Astrocyte of the cerebellum (primary cell): ENCODE data around the gene GTF3C4.

Source experiments
- DNase-seq: peaks from one replicate; pipeline ENCODE4 v3.0.0-alpha.2; 2011; ENCODE audit warnings: low read depth
- H3K4me3 ChIP-seq: 2 replicates; pipeline ENCODE4 v1.5.1; 2011; ENCODE audit warnings: mild to moderate bottlenecking, low read depth, low read length, moderate library complexity
- in situ Hi-C: cut with HindIII; loops from 2 replicates; pipeline ENCODE4 v1.10.0; 2017; ENCODE audit warnings: low sequenced_read_pairs
- TF ChIP-seq, protein P1 (sequence below): IDR thresholded peaks from 2 replicates; pipeline ENCODE4 v1.5.1; 2012; ENCODE audit warnings: low read length, low read depth, moderate library complexity, mild to moderate bottlenecking; ENCODE audit errors: missing control alignments

Gene GTF3C4

DNA sequence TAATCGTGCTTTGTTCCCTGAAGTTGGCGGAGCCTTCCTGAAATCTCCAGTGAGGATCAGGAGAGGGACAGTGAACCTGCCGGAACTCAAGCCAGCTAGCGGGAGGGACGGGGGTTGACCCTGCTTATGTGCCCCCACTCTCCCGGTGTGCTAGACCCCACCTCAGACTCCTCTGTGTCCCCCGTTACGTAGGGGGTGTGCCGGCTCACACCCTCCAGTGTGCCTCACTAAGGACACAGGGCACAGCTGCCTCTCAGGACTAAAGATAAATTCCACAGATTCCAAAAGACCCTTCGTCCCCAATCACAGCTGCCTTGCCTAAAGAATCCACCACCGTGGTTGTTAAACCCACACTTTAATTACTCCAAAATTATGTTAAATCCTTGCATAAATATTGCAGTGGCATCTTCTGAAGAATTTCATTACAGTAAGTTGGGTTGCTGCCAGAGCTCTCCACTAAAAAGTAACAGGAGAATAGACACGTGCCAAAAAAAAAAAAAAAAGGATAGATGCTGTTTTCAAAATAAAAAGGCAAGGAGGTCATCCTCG, 73.7 kb downstream of the GTF3C4 start:
- TF ChIP-seq, protein P1, sequence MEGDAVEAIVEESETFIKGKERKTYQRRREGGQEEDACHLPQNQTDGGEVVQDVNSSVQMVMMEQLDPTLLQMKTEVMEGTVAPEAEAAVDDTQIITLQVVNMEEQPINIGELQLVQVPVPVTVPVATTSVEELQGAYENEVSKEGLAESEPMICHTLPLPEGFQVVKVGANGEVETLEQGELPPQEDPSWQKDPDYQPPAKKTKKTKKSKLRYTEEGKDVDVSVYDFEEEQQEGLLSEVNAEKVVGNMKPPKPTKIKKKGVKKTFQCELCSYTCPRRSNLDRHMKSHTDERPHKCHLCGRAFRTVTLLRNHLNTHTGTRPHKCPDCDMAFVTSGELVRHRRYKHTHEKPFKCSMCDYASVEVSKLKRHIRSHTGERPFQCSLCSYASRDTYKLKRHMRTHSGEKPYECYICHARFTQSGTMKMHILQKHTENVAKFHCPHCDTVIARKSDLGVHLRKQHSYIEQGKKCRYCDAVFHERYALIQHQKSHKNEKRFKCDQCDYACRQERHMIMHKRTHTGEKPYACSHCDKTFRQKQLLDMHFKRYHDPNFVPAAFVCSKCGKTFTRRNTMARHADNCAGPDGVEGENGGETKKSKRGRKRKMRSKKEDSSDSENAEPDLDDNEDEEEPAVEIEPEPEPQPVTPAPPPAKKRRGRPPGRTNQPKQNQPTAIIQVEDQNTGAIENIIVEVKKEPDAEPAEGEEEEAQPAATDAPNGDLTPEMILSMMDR: no peak
- in situ Hi-C loops: no loop called here
- DNase-seq: no peak
- no peak overlapping the region for H3K4me3 ChIP-seq
